Psoas muscle (tissue), 8 donors: Measurements from ENCODE around the gene NRIP1. TPM values are rescaled to one million over a fixed set of nuclear protein-coding genes. Genes with fewer than 3 reads are reported as not detected.

Source experiments
- ATAC-seq, 4 donors: fragments of 200-7000 bp; cut with Tn5 transposase; one replicate each; pipeline ENCODE4 v1.9.1; 2020; ENCODE audit warnings: moderate library complexity in 3 of 4, mild to moderate bottlenecking in 2 of 4
- DNase-seq, 2 donors: peaks; one replicate each; pipeline ENCODE4 v3.0.0-alpha.2; 2020
- H3K27ac ChIP-seq: fragments of 200-600 bp; one replicate; pipeline ENCODE4 v1.8.0; 2022
- H3K27me3 ChIP-seq, 3 donors: fragments of 200-600 bp in 1 of 3; one replicate each; pipeline versions ENCODE4 v1.6.1 to v1.8.0; 2013 to 2022; ENCODE audit warnings: low read length in 2 of 3, mild to moderate bottlenecking in 2 of 3, moderate library complexity in 1 of 3; ENCODE audit not compliant: insufficient read depth in 3 of 3
- H3K36me3 ChIP-seq, 2 donors: fragments of 200-600 bp in 1 of 2; one replicate each; pipeline versions ENCODE4 v1.6.1 to v1.8.0; 2013 to 2022; ENCODE audit warnings: low read depth in 1 of 2, mild to moderate bottlenecking in 1 of 2, moderate library complexity in 1 of 2; ENCODE audit not compliant: insufficient read depth in 1 of 2
- H3K4me1 ChIP-seq: fragments of 200-600 bp; one replicate; pipeline ENCODE4 v1.8.0; 2022
- H3K4me3 ChIP-seq: fragments of 200-600 bp; one replicate; pipeline ENCODE4 v1.8.0; 2022; ENCODE audit warnings: mild to moderate bottlenecking
- H3K9me3 ChIP-seq: fragments of 200-600 bp; one replicate; pipeline ENCODE4 v1.8.0; 2022
- CTCF ChIP-seq: fragments of 200-600 bp; IDR thresholded peaks from one replicate; pipeline ENCODE4 v1.8.0; 2022; ENCODE audit warnings: antibody characterized with exemption
- WGBS, 3 donors: extraction: QIAGEN DNeasy Blood & Tissue Kit; methylation state at CpG; one replicate each; pipeline versions ENCODE4 v1.1.6 to v1.1.7; 2013; 5-methylcytosine and 5-hydroxymethylcytosine counted together
- intact Hi-C, 2 donors: fragments of 100-400 bp; cut with DNase I; formaldehyde crosslinking; loops; one replicate each; pipeline versions ENCODE4 v1.11.0 to v1.14.2; 2022
- polyA plus RNA-seq, 3 donors: library from polyadenylated mRNA; stranded (reverse); fragments of 200-250 nt; gene quantifications; one replicate each; pipeline ENCODE4 v1.2.3, GENCODE V29; 2013
- total RNA-seq, 4 donors: library from RNA; stranded (reverse); fragmentation: NEBNext Ultra II Directional in 2 of 4; extraction: Animal tissue kit (Norgen Biotek cat#: 25700) in 2 of 4; gene quantifications; one replicate each; pipeline versions ENCODE4 v1.2.1 to v1.2.4, GENCODE V29; 2021 to 2023
- donor health status: healthy with polysubstance abuse.
- donor health status: DM: no; HTN: no; CAD: no; lungs with moderate emphysema.
- donor health status: Bipolar disorder and iron deficiency.
- donor health status: healthy.
- donor health status: DM: yes; HTN: yes; CAD: no.
- donor health status: DM: no; HTN: no; CAD: no.
- donor health status: DM: no; HTN: no; CAD: no.
- donor health status: DM: yes; HTN: yes; CAD: no.

NRIP1 gene
- total and polyA plus RNA-seq, 7 donors, result 12.1 to 137 (median 42.8) TPM

- intact Hi-C loops, result loop anchor here in 1 of 2 donors (10.0 kb wide), 1 partner anchor 95 kb away; no protein-coding TSS in a partner anchor
- no peak for ATAC-seq
- Histone ChIP-seq H3K4me1 (peaks cover 20% of the 10 kb centered on the region), H3K36me3 (no peaks in the 10 kb centered on the region), H3K27me3 (no peaks in the 10 kb centered on the region), H3K9me3 (no peaks in the 10 kb centered on the region), H3K4me3 (no peak overlapping the region), H3K27ac (no peak overlapping the region)
- TF ChIP-seq CTCF, result no peak
- no peak for DNase-seq
- 34 to 68% (median 46%) methylated on average over 3 of the region's 3 CpGs for WGBS, 3 donors
These were observed 105.5 kb downstream of the NRIP1 start for GRCh38 chr21:14959343-14959742.

DNA sequence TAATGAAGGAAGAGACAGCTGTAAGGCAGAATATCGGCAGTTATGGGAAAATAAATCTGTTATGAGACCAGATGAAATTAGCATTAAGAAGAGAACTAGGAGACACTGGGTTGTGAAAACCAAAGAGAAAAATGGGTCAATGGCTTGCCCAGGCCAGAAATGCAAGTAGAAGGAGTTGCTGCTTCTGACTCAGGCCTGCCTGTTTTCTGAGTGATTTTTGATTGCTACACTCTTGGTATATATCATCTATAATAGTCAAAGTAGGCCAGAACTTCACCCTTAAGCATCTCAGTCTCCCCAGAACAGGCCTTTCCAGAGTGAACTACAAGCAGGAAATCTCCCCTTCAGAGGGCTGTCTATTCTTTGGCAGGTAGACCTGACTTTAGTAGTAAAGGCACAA is 107.0 kb downstream of the NRIP1 start:
- DNase-seq, result no peak
- no peak for TF ChIP-seq CTCF
- Histone ChIP-seq H3K9me3 (no peaks in the 10 kb centered on the region), H3K27ac (no peak overlapping the region), H3K36me3 (no peaks in the 10 kb centered on the region), H3K27me3 (no peaks in the 10 kb centered on the region), H3K4me1 (peaks cover 6% of the 10 kb centered on the region), H3K4me3 (no peak overlapping the region)
- ATAC-seq, result no peak
- 55 to 76% (median 72%) methylated on average over 1 of the region's 1 CpG for WGBS, 3 donors
- intact Hi-C loops, result loop anchor here in 1 of 2 donors (10.0 kb wide), 1 partner anchor 93 kb away; no protein-coding TSS in a partner anchor

DNA sequence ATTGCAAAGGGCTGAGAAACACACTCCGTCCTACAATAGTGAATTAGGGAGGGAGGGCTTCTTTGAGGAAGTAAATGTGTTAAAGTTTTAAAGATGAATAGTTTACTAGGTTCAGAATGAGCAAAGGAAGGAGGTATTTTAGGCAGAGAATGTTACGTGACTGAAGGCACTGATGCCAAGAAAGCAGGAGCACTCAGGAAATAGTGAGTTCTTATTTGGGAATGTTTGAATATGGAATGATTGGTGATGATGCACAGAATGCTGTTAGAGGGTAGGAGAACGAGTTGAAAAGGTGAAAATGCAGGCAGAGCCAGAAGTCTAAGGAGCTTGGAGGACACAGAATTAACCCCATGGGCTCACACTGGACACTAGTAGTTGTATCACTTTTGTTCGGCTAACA is 108.0 kb downstream of the NRIP1 start:
- DNase-seq (no peak), ATAC-seq (peak in 1 of 4 donors; percentile 13)
- Histone ChIP-seq H3K4me3 (no peak overlapping the region), H3K4me1 (no peaks in the 10 kb centered on the region), H3K27me3 (no peaks in the 10 kb centered on the region), H3K9me3 (no peaks in the 10 kb centered on the region), H3K36me3 (no peaks in the 10 kb centered on the region), H3K27ac (no peak overlapping the region)
- intact Hi-C loops, result loop anchor here in 1 of 2 donors (10.0 kb wide), 1 partner anchor 92 kb away; no protein-coding TSS in a partner anchor
- TF ChIP-seq CTCF, result no peak
- 45 to 58% (median 50%) methylated on average over 4 of the region's 4 CpGs for whole genome bisulfite sequencing, 3 donors

DNA sequence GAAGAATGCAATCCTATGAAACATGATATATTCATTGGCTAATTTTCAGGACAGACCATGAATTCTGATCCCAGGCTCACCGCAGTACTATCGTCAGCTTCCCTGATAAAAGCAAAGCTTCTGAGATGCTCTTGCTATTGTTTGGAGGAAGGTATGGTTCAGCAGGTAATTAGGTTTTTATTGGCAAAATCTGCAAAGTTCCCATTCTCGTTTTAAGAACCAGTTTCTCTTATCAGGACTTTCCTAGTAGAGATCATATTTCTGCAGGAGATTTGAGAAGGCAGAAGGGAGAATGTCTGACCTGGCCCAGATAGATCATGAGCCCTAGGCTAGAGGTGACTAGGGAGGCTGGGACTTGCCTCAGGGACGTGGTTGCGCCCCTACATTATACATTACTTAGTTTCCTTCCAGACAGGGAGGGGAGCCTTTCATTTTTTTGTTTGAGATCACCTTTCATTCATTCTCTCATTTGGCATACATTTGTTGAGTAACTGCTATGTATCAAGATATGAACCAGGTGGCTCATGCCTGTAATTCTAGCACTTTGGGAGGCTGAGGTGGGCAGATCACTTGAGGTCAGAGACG is 108.8 kb downstream of the NRIP1 start:
- 48 to 60% (median 51%) methylated on average over 6 of the region's 6 CpGs for WGBS, 3 donors
- ATAC-seq (peak in 1 of 4 donors; percentile 15), DNase-seq (no peak)
- no peaks in the 10 kb centered on the region for H3K36me3 ChIP-seq
- no peaks in the 10 kb centered on the region for H3K4me1 ChIP-seq
- intact Hi-C loops, result loop anchor here in 1 of 2 donors (10.0 kb wide), 1 partner anchor 91 kb away; no protein-coding TSS in a partner anchor
- TF ChIP-seq CTCF, result no peak
- no peaks in the 10 kb centered on the region for H3K9me3 ChIP-seq
- H3K27ac ChIP-seq, result no peak overlapping the region
- no peak overlapping the region for H3K4me3 ChIP-seq
- H3K27me3 ChIP-seq, result no peaks in the 10 kb centered on the region

DNA sequence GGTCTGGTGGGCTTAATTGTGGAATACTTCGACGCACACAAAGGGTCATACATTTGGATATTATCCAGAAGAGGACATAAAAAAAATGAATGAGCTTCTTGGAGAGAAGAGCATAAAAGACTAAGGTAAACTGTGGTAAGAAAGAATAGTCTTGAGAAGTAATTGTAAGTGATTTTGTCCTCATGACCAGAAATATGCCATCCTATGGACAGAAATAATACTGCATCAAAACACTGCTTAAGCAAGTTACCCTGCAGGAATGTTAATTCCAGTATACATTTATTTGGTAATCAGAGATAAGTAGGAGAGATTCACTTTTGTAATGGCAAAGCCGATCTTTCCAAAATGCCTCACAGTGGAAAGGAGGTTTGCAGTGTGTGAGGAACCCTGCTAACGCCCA is 111.9 kb downstream of the NRIP1 start:
- Histone ChIP-seq H3K9me3 (peaks cover 5% of the 10 kb centered on the region), H3K36me3 (no peaks in the 10 kb centered on the region), H3K4me3 (no peak overlapping the region), H3K4me1 (no peaks in the 10 kb centered on the region), H3K27me3 (no peaks in the 10 kb centered on the region), H3K27ac (no peak overlapping the region)
- 94 to 97% (median 95%) methylated on average over 4 of the region's 4 CpGs for WGBS, 3 donors
- intact Hi-C loops, result loop anchor here in 1 of 2 donors (10.0 kb wide), 1 partner anchor 88 kb away; no protein-coding TSS in a partner anchor
- ATAC-seq (no peak), DNase-seq (no peak)
- no peak for TF ChIP-seq CTCF
